Liver (tissue), 9 donors: ENCODE measurements around the gene UGT1A10. TPM values are rescaled to one million over a fixed set of nuclear protein-coding genes. Genes with fewer than 3 reads are reported as not detected.

Experiments used
- DNase-seq: peaks from one replicate; pipeline ENCODE4 v3.0.0-alpha.2; 2017; ENCODE audit warnings: low spot score
- H3K27ac ChIP-seq, 2 donors: one replicate each; pipeline ENCODE4 v1.7.0; 2013; ENCODE audit warnings: inconsistent platforms in 2 of 2, low read length in 2 of 2, control low read depth in 1 of 2, low read depth in 1 of 2, mild to moderate bottlenecking in 1 of 2
- H3K27me3 ChIP-seq, 4 donors: one replicate each; pipeline versions ENCODE4 v1.6.1 to v1.7.0; 2013; ENCODE audit warnings: low read length in 3 of 4, inconsistent platforms in 1 of 4, mild to moderate bottlenecking in 1 of 4, moderate library complexity in 1 of 4; ENCODE audit not compliant: control insufficient read depth in 4 of 4, insufficient read depth in 4 of 4
- H3K36me3 ChIP-seq, 4 donors: one replicate each; pipeline versions ENCODE4 v1.6.1 to v1.7.0; 2013; ENCODE audit warnings: low read length in 3 of 4, mild to moderate bottlenecking in 3 of 4, low read depth in 1 of 4, moderate library complexity in 1 of 4; ENCODE audit not compliant: control insufficient read depth in 4 of 4, insufficient read depth in 3 of 4
- H3K4me1 ChIP-seq, 4 donors: one replicate each; pipeline versions ENCODE4 v1.6.1 to v1.7.0; 2013; ENCODE audit warnings: low read length in 3 of 4, mild to moderate bottlenecking in 3 of 4, moderate library complexity in 1 of 4; ENCODE audit not compliant: control insufficient read depth in 4 of 4, insufficient read depth in 4 of 4
- H3K4me3 ChIP-seq, 3 donors: one replicate each; pipeline versions ENCODE4 v1.6.1 to v1.7.0; 2013; ENCODE audit warnings: low read length in 3 of 3, control low read depth in 1 of 3, low read depth in 1 of 3, mild to moderate bottlenecking in 1 of 3
- H3K9ac ChIP-seq, 2 donors: one replicate each; pipeline ENCODE4 v1.7.0; 2013; ENCODE audit warnings: low read length in 2 of 2, mild to moderate bottlenecking in 2 of 2, moderate library complexity in 2 of 2, control low read depth in 1 of 2, low read depth in 1 of 2
- H3K9me3 ChIP-seq, 4 donors: one replicate each; pipeline versions ENCODE4 v1.6.1 to v1.7.0; 2013; ENCODE audit warnings: low read length in 3 of 4; ENCODE audit not compliant: control insufficient read depth in 4 of 4
- ATF3 ChIP-seq: IDR thresholded peaks from 2 replicates; pipeline ENCODE4 v1.6.1; 2016; ENCODE audit warnings: antibody characterized with exemption
- CTCF ChIP-seq: fragments of 150-350 bp; IDR thresholded peaks from 2 replicates; pipeline ENCODE4 v1.5.1; 2017; ENCODE audit warnings: improper control_type of control experiment, low read depth, low read length; ENCODE audit not compliant: missing input control
- FOXA2 ChIP-seq: IDR thresholded peaks from 2 replicates; pipeline ENCODE4 v1.6.1; 2016; ENCODE audit warnings: antibody characterized with exemption
- GABPA ChIP-seq, 2 donors: IDR thresholded peaks in 1 of 2; conservative IDR thresholded peaks in 1 of 2; 2 replicates each; pipeline ENCODE4 v1.6.1; 2016; ENCODE audit warnings: antibody characterized with exemption in 2 of 2, mild to moderate bottlenecking in 1 of 2, moderate library complexity in 1 of 2
- HNF4G ChIP-seq: IDR thresholded peaks from 2 replicates; pipeline ENCODE4 v1.6.1; 2016; ENCODE audit warnings: antibody characterized with exemption
- JUND ChIP-seq, 2 donors: IDR thresholded peaks; 2 replicates each; pipeline ENCODE4 v1.6.1; 2016; ENCODE audit warnings: antibody characterized with exemption in 2 of 2
- MAX ChIP-seq: IDR thresholded peaks from 2 replicates; pipeline ENCODE4 v1.6.1; 2016; ENCODE audit warnings: antibody characterized with exemption
- REST ChIP-seq: IDR thresholded peaks from 2 replicates; pipeline ENCODE4 v1.6.1; 2016; ENCODE audit warnings: antibody characterized with exemption, mild to moderate bottlenecking
- SP1 ChIP-seq: IDR thresholded peaks from 2 replicates; pipeline ENCODE4 v1.6.1; 2018; ENCODE audit warnings: antibody characterized with exemption, mild to moderate bottlenecking
- YY1 ChIP-seq: IDR thresholded peaks from 2 replicates; pipeline ENCODE4 v1.6.1; 2016; ENCODE audit warnings: antibody characterized with exemption, mild to moderate bottlenecking
- WGBS: extraction: QIAGEN DNeasy Blood & Tissue Kit; methylation state at CpG from one replicate; pipeline ENCODE4 v1.1.7; 2013; 5-methylcytosine and 5-hydroxymethylcytosine counted together
- polyA plus RNA-seq, 2 donors: library from polyadenylated mRNA; stranded (reverse) in 1 of 2; unstranded in 1 of 2; fragments of 200-250 nt in 1 of 2; fragments of >200 nt in 1 of 2; fragmentation: Nextera tagmentation in 1 of 2; extraction: Ambion mirVana in 1 of 2; gene quantifications; one replicate each; pipeline versions ENCODE4 v1.2.1 to v1.2.3, GENCODE V29; 2013 to 2015
- total RNA-seq, 2 donors: library from RNA; depleted of rRNA; stranded (reverse); fragments of >200 nt; gene quantifications; one replicate each; pipeline ENCODE4 v1.2.3, GENCODE V29; 2014
- TF ChIP-seq, protein P1 (sequence below): IDR thresholded peaks from 2 replicates; pipeline ENCODE4 v1.6.1; 2016; ENCODE audit warnings: antibody characterized with exemption
- donor health status: healthy.
- donor health status: healthy.
- donor health status: healthy.
- donor health status: healthy.
- donor health status: healthy.

The UGT1A10 gene
- total and polyA plus RNA-seq, 4 donors, result 0.08 TPM; not detected in 2

DNA sequence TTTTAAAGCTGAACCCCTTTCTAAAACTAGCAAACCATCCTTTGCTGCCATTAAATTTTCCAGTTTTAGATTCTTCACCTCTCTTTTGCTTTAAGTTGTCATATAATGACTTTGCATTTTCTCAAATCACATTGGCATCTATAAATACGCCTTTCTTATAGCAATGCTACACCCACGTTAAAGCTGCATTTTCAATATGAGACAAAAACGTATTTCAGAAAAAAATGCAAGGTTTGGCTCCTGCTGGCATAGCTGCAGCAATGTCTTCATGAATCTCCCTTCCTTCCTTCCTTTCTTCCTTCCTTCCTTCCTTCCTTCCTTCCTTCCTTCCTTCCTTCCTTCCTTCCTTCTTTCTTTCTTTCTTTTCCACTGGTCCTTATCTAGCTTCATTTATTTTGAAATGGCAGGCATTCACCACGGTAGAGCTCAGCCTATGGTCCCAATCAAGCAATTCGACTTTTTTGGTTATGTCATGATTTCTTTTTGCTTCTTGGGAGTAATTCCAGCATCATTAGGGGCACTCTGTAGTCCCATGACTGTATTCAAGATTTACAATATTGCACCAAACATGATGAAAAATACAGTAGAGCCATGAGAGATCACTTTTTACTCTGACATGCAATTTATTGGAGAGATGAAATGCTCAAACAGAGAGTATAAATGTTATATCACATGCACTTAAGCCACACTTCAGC is 8.8 kb upstream of the UGT1A10 start (continued):
- TF ChIP-seq REST, result no peak
- TF ChIP-seq MAX, result no peak

- H3K27me3 ChIP-seq, result no peaks in the 10 kb centered on the region
- H3K9me3 ChIP-seq, result no peaks in the 10 kb centered on the region
- no peak overlapping the region for H3K4me3 ChIP-seq
- no peak overlapping the region for H3K27ac ChIP-seq
- TF ChIP-seq MAX, result no peak
- no peak for TF ChIP-seq HNF4G
- no peak for TF ChIP-seq SP1
- TF ChIP-seq REST, result no peak
- no peak for TF ChIP-seq FOXA2
- no peak for TF ChIP-seq ATF3
- TF ChIP-seq, protein P1, sequence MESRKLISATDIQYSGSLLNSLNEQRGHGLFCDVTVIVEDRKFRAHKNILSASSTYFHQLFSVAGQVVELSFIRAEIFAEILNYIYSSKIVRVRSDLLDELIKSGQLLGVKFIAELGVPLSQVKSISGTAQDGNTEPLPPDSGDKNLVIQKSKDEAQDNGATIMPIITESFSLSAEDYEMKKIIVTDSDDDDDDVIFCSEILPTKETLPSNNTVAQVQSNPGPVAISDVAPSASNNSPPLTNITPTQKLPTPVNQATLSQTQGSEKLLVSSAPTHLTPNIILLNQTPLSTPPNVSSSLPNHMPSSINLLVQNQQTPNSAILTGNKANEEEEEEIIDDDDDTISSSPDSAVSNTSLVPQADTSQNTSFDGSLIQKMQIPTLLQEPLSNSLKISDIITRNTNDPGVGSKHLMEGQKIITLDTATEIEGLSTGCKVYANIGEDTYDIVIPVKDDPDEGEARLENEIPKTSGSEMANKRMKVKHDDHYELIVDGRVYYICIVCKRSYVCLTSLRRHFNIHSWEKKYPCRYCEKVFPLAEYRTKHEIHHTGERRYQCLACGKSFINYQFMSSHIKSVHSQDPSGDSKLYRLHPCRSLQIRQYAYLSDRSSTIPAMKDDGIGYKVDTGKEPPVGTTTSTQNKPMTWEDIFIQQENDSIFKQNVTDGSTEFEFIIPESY, result no peak
- no peak for DNase-seq
- 76% methylated on average over 5 of the region's 5 CpGs for WGBS
- H3K4me1 ChIP-seq, result no peaks in the 10 kb centered on the region
- H3K9ac ChIP-seq, result no peak overlapping the region
- H3K36me3 ChIP-seq, result no peaks in the 10 kb centered on the region
Measured at GRCh38 chr2:233638836-233639235, 2.6 kb downstream of the UGT1A10 start.

GRCh38 chr2:233639860-233640259 is 3.6 kb downstream of the UGT1A10 start:
- Histone ChIP-seq H3K27ac (no peak overlapping the region), H3K27me3 (no peaks in the 10 kb centered on the region), H3K36me3 (no peaks in the 10 kb centered on the region), H3K4me1 (no peaks in the 10 kb centered on the region), H3K9ac (no peak overlapping the region), H3K9me3 (no peaks in the 10 kb centered on the region), H3K4me3 (no peak overlapping the region)
- DNase-seq, result no peak
- TF ChIP-seq SP1, result no peak
- TF ChIP-seq GABPA (IDR thresholded peaks at IDR 0.05 in 1 of 2, conservative IDR thresholded peaks at IDR 0.05 in 1 of 2), result no peak
- TF ChIP-seq CTCF, result no peak
- TF ChIP-seq YY1, result no peak
- TF ChIP-seq REST, result no peak
- TF ChIP-seq FOXA2, result no peak
- TF ChIP-seq JUND (IDR thresholded peaks at IDR 0.05), result no peak
- TF ChIP-seq MAX, result no peak
- no peak for TF ChIP-seq HNF4G
